ENCODE results near the gene NRN1L. TPM values are rescaled to one million over a fixed set of nuclear protein-coding genes. Genes with fewer than 3 reads are reported as not detected.

Gene NRN1L
- total RNA-seq, 2 donors from 2014 or later, result 7.0 to 7.3 TPM

DNA sequence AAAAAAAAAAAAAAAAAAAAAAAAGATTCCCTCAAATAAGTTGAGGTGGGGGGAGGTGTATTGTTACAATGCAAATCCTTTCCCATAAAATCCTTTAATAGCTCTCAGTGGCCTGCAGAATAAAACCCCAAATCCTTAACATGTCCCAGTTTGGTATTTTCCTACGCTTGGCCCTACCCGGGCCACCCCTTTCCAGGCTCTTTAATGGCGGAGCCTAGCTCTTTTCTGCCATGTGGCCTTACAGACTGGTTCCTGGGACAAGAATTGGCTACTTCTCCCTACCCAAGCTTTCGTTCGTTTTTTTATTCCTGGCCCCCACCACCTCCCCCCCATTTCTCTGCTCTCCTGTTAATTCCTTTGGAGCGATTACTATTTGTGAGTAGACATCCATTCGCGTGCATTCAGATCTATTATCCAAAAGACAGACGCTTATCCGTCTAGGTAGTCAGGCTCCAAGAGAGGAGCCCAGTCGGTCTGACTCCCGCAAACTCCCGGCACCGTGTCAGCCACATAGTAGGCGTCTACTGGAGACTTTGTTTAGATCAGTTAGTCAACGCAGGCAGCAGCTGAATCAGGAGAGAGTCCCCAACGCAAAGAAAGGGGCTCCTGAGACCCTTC lies 43.4 kb upstream of the NRN1L start:
- peaks cover 37% of the 10 kb centered on the region for H3K4me1 Mint-ChIP-seq

DNA sequence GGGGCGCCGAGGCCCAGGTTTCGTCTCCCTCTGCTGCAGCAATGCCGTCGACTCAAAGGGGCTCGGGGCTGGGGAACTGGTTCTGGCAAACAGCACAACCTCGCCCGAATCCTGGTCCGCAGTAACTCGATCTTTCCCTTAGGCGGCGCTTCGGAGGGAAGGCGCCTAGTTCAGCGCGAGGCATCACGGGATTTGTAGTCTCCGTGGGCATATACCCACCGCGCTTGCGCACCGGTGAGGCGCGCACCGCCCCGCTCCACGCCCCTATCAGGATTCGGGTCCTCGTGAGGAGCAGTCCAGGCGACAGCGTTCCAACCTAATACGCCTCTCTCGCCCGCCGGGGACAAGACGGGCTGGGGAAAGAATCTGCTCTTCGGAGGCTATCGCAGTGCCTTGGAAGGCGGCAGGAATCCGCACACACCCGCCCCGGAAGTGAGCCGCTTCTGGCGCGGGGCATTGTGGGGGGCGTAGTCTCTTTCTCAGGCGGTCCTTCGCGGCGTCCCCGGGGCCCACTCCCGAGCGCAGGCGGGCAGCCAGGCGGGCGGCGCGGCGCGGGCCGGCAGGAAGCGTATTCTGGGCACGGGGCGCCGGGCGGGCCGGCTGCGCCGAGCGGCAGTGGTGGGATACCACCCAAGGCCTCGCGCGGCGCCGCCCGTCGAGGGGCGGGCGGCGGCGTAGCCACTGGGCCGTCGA lies 42.7 kb upstream of the NRN1L start, which contains the start of gene THAP11:
Gene THAP11, plus strand, starts transcription at position 505 of the 693 bp plus-strand sequence. CDS start 235 bp downstream, outside the sequence.
- Mint-ChIP-seq H3K4me3 (peak within 1 kb of the TSS; percentile 85), H3K9me3 (no peaks in the 10 kb centered on the region), H3K4me1 (peaks cover 37% of the 10 kb centered on the region), H3K27ac (peak within 1 kb of the TSS; percentile 97), H3K36me3 (ENCODE audit: low read depth) (no peaks in the 10 kb centered on the region), H3K27me3 (ENCODE audit: insufficient read depth) (no peaks in the 10 kb centered on the region)
- Histone ChIP-seq H3K4me3 (ENCODE audit: low read length) (peak within 1 kb of the TSS; percentile 90), H3K9me3 (ENCODE audit: control insufficient read depth, low read length) (no peaks in the 10 kb centered on the region), H3K27ac (ENCODE audit: low read depth, low read length) (peak within 1 kb of the TSS; percentile 71), H3K9ac (ENCODE audit: extremely low read depth, low read length, poor library complexity, severe bottlenecking) (peak within 1 kb of the TSS; percentile 45), H3K36me3 (ENCODE audit: control insufficient read depth, insufficient read depth, low read length) (peaks cover 4% of the 10 kb centered on the region), H3K27me3 (ENCODE audit: control insufficient read depth, insufficient read depth, low read length, poor library complexity, severe bottlenecking) (no peaks in the 10 kb centered on the region), H3K4me1 (ENCODE audit: control insufficient read depth, insufficient read depth, low read length) (peaks cover 22% of the 10 kb centered on the region)
- WGBS, 2 experiments (ENCODE audit: insufficient coverage in 1 of 2, insufficient read length in 1 of 2), result 1 to 2% methylated on average over 44 to 83 of the region's 83 CpGs
- TF ChIP-seq, protein P1, sequence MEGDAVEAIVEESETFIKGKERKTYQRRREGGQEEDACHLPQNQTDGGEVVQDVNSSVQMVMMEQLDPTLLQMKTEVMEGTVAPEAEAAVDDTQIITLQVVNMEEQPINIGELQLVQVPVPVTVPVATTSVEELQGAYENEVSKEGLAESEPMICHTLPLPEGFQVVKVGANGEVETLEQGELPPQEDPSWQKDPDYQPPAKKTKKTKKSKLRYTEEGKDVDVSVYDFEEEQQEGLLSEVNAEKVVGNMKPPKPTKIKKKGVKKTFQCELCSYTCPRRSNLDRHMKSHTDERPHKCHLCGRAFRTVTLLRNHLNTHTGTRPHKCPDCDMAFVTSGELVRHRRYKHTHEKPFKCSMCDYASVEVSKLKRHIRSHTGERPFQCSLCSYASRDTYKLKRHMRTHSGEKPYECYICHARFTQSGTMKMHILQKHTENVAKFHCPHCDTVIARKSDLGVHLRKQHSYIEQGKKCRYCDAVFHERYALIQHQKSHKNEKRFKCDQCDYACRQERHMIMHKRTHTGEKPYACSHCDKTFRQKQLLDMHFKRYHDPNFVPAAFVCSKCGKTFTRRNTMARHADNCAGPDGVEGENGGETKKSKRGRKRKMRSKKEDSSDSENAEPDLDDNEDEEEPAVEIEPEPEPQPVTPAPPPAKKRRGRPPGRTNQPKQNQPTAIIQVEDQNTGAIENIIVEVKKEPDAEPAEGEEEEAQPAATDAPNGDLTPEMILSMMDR (conservative IDR thresholded peaks at IDR 0.05), result peak; percentile 81
- peak; percentile 99 for DNase-seq

More for the DNA sequence above, 43.4 kb upstream of the NRN1L start:
- Histone ChIP-seq H3K27me3 (ENCODE audit: control insufficient read depth, insufficient read depth, low read length, poor library complexity, severe bottlenecking) (no peaks in the 10 kb centered on the region), H3K4me3 (ENCODE audit: low read length) (peak overlapping the region; percentile 90), H3K36me3 (ENCODE audit: control insufficient read depth, insufficient read depth, low read length) (peaks cover 4% of the 10 kb centered on the region), H3K9me3 (ENCODE audit: control insufficient read depth, low read length) (no peaks in the 10 kb centered on the region), H3K4me1 (ENCODE audit: control insufficient read depth, insufficient read depth, low read length) (peaks cover 22% of the 10 kb centered on the region), H3K27ac (ENCODE audit: low read depth, low read length) (peak overlapping the region; percentile 71), H3K9ac (ENCODE audit: extremely low read depth, low read length, poor library complexity, severe bottlenecking) (peak overlapping the region; percentile 45)
- H3K9me3 Mint-ChIP-seq, result no peaks in the 10 kb centered on the region
- WGBS, 2 experiments (ENCODE audit: insufficient coverage in 1 of 2, insufficient read length in 1 of 2), result 71 to 73% methylated on average over 15 to 17 of the region's 17 CpGs
- H3K27me3 Mint-ChIP-seq (ENCODE audit: insufficient read depth), result no peaks in the 10 kb centered on the region
- H3K27ac Mint-ChIP-seq, result peak overlapping the region; percentile 97
- no peak for DNase-seq
- TF ChIP-seq, protein P1 (conservative IDR thresholded peaks at IDR 0.05), result no peak
- peak overlapping the region; percentile 85 for H3K4me3 Mint-ChIP-seq
- no peaks in the 10 kb centered on the region for H3K36me3 Mint-ChIP-seq (ENCODE audit: low read depth)

DNA sequence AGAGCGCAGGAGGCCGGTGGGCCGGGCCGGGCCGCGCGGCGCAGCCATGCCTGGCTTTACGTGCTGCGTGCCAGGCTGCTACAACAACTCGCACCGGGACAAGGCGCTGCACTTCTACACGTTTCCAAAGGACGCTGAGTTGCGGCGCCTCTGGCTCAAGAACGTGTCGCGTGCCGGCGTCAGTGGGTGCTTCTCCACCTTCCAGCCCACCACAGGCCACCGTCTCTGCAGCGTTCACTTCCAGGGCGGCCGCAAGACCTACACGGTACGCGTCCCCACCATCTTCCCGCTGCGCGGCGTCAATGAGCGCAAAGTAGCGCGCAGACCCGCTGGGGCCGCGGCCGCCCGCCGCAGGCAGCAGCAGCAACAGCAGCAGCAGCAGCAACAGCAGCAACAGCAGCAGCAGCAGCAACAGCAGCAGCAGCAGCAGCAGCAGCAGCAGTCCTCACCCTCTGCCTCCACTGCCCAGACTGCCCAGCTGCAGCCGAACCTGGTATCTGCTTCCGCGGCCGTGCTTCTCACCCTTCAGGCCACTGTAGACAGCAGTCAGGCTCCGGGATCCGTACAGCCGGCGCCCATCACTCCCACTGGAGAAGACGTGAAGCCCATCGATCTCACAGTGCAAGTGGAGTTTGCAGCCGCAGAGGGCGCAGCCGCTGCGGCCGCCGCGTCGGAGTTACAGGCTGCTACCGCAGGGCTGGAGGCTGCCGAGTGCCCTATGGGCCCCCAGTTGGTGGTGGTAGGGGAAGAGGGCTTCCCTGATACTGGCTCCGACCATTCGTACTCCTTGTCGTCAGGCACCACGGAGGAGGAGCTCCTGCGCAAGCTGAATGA lies 42.0 kb upstream of the NRN1L start:
- H3K9me3 ChIP-seq (ENCODE audit: control insufficient read depth, low read length), result no peaks in the 10 kb centered on the region

More for the DNA sequence above, 42.0 kb upstream of the NRN1L start:
- TF ChIP-seq, protein P1 (conservative IDR thresholded peaks at IDR 0.05), result peak; percentile 59
- Histone ChIP-seq H3K9ac (ENCODE audit: extremely low read depth, low read length, poor library complexity, severe bottlenecking) (peak overlapping the region; percentile 45), H3K4me1 (ENCODE audit: control insufficient read depth, insufficient read depth, low read length) (peaks cover 22% of the 10 kb centered on the region), H3K4me3 (ENCODE audit: low read length) (peak overlapping the region; percentile 90), H3K27me3 (ENCODE audit: control insufficient read depth, insufficient read depth, low read length, poor library complexity, severe bottlenecking) (no peaks in the 10 kb centered on the region), H3K27ac (ENCODE audit: low read depth, low read length) (peak overlapping the region; percentile 52), H3K36me3 (ENCODE audit: control insufficient read depth, insufficient read depth, low read length) (peaks cover 4% of the 10 kb centered on the region)
- no peaks in the 10 kb centered on the region for H3K9me3 Mint-ChIP-seq
- no peaks in the 10 kb centered on the region for H3K36me3 Mint-ChIP-seq (ENCODE audit: low read depth)
- no peaks in the 10 kb centered on the region for H3K27me3 Mint-ChIP-seq (ENCODE audit: insufficient read depth)
- H3K4me3 Mint-ChIP-seq, result peak overlapping the region; percentile 85
- peak overlapping the region; percentile 92 for H3K27ac Mint-ChIP-seq
- H3K4me1 Mint-ChIP-seq, result peaks cover 39% of the 10 kb centered on the region
- 2 to 5% methylated on average over 25 to 67 of the region's 67 CpGs for WGBS, 2 experiments (ENCODE audit: insufficient coverage in 1 of 2, insufficient read length in 1 of 2)
- peak; percentile 85 for DNase-seq

Measured in endodermal cell (in vitro differentiated cells).